Measurements from ENCODE around the gene HOXC4.

The HOXC4 gene

DNA sequence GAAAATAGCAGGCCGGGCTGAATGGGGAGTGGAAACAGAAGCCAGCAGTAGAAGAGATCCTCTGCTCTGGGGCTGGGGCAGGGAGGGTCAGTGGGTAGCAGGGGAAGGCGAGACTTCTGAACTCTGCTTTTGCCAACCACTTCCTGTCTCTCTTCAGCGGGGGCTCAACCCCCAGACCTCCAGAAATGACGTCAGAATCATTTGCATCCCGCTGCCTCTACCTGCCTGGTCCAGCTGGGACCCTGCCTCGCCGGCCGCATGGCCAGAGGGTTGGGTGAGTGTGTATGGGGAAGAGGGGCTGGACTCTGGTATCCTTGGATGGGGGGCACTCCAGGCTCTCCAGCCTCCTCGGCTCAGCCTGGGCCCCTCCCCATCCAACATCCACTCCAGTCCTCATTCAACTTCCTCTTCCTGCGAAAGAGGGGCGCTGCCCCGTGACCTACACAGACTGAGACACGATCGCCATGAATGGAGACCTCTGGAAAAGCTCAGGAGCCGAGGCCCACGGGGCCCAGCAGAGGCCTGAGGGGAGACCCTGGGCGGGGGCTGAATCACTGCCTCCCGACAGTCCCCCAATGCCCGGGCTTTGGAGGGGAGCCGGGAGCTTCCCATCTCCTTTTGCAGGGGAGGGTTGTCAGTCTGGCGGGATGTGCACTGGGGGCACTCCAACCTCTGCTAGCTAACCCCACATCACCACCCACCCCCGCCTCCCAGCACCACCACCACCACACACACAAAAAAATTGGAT is 458 bp upstream of the HOXC4 start:
- TF ChIP-seq CTCF (conservative IDR thresholded peaks at IDR 0.05; ENCODE audit: low read depth) = no peak
- H3K27ac ChIP-seq = no peak overlapping the region
- ChIA-PET POLR2A (ENCODE audit: low non-redundant PET) (no interaction called here), CTCF (interaction anchor here (0.8 kb wide), 1 partner anchor 47 kb away, joined by 4 read pairs; no protein-coding TSS in a partner anchor)
- no peak for DNase-seq (ENCODE audit: low spot score)

- POLR2A ChIA-PET (ENCODE audit: low non-redundant PET) = no interaction called here
- TF ChIP-seq CTCF (conservative IDR thresholded peaks at IDR 0.05; ENCODE audit: low read depth) = no peak
- CTCF ChIA-PET = interaction anchor here (0.6 kb wide), 2 partner anchors 11 to 196 kb away, joined by 3 to 4 read pairs; no protein-coding TSS in a partner anchor
- no peak overlapping the region for H3K27ac ChIP-seq
- DNase-seq (ENCODE audit: low spot score) = no peak
These were observed 1.1 kb downstream of the HOXC4 start for GRCh38 chr12:54054742-54055194.

DNA sequence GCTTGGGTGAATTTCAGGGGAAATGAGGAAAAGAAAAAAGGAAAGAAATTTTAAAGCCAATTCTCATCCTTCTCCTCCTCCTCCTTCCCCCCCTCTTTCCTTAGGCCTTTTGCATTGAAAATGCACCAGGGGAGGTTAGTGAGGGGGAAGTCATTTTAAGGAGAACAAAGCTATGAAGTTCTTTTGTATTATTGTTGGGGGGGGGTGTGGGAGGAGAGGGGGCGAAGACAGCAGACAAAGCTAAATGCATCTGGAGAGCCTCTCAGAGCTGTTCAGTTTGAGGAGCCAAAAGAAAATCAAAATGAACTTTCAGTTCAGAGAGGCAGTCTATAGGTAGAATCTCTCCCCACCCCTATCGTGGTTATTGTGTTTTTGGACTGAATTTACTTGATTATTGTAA is 1.9 kb downstream of the HOXC4 start:
- H3K27ac ChIP-seq = no peak overlapping the region
- ChIA-PET CTCF (no interaction called here), POLR2A (ENCODE audit: low non-redundant PET) (no interaction called here)
- TF ChIP-seq CTCF (conservative IDR thresholded peaks at IDR 0.05; ENCODE audit: low read depth) = no peak
- DNase-seq (ENCODE audit: low spot score) = no peak

DNA sequence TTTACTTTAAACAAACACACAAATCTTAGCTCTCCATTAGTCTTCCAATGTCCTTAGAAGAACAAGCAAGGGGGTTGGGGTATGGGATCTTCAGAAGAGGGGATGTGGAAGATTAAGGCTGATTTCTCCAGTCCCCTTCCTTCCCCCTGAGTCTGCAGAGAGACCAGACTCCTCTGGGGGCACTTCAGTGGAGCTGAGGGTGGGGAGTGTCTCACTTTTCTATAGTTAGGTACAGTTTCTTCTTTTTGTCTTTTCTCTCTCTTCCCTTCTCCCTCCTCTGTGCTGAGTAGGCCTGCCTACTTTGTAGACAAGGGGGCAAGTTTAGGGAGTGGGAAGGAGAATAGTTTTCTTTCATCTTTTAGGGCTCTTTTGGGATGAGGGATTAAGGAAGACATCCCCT is 2.5 kb downstream of the HOXC4 start:
- ChIA-PET POLR2A (ENCODE audit: low non-redundant PET) (no interaction called here), CTCF (no interaction called here)
- H3K27ac ChIP-seq = no peak overlapping the region

GRCh38 chr12:54058128-54058768 is 4.6 kb downstream of the HOXC4 start:
- TF ChIP-seq CTCF (conservative IDR thresholded peaks at IDR 0.05; ENCODE audit: low read depth) = no peak
- no peak overlapping the region for H3K27ac ChIP-seq
- ChIA-PET POLR2A (ENCODE audit: low non-redundant PET) (no interaction called here), CTCF (interaction anchor here (0.6 kb wide), 1 partner anchor 112 kb away, joined by 3 read pairs; no protein-coding TSS in a partner anchor)
- no peak for DNase-seq (ENCODE audit: low spot score)

More for the DNA sequence above, 2.5 kb downstream of the HOXC4 start:
- no peak for DNase-seq (ENCODE audit: low spot score)
- TF ChIP-seq CTCF (conservative IDR thresholded peaks at IDR 0.05; ENCODE audit: low read depth) = no peak

GRCh38 chr12:54059668-54060067 is 6.0 kb downstream of the HOXC4 start:
- CTCF ChIA-PET = interaction anchor here (0.6 to 1.2 kb wide), 2 partner anchors 19 to 23 kb away, joined by 3 read pairs; no protein-coding TSS in a partner anchor
- no peak for DNase-seq (ENCODE audit: low spot score)
- TF ChIP-seq CTCF (conservative IDR thresholded peaks at IDR 0.05; ENCODE audit: low read depth) = no peak
- POLR2A ChIA-PET (ENCODE audit: low non-redundant PET) = no interaction called here
- no peak overlapping the region for H3K27ac ChIP-seq

Data from RWPE1 (cell line).